ENCODE results near the gene CFAP46. TPM values are rescaled to one million over a fixed set of nuclear protein-coding genes. Genes with fewer than 3 reads are reported as not detected.

CFAP46 gene
- total RNA-seq, 2 experiments from 2014 or later: 1.1 to 1.5 TPM

- no peaks in the 10 kb centered on the region for H3K9me3 Mint-ChIP-seq
- H3K27me3 Mint-ChIP-seq: peaks cover 4% of the 10 kb centered on the region
- no peaks in the 10 kb centered on the region for H3K4me1 Mint-ChIP-seq
- no peak for DNase-seq
- H3K27ac Mint-ChIP-seq: no peak overlapping the region
- H3K4me3 Mint-ChIP-seq: no peak overlapping the region
- no peaks in the 10 kb centered on the region for H3K36me3 Mint-ChIP-seq
Measured at GRCh38 chr10:132983252-132984007, 41.1 kb upstream of the CFAP46 start.

- H3K9me3 Mint-ChIP-seq: no peaks in the 10 kb centered on the region
- H3K4me1 Mint-ChIP-seq: no peaks in the 10 kb centered on the region
- peaks cover 4% of the 10 kb centered on the region for H3K27me3 Mint-ChIP-seq
- H3K27ac Mint-ChIP-seq: no peak overlapping the region
- H3K4me3 Mint-ChIP-seq: no peak overlapping the region
- no peak for DNase-seq
- no peaks in the 10 kb centered on the region for H3K36me3 Mint-ChIP-seq
Measured at GRCh38 chr10:132982301-132982989, 40.1 kb upstream of the CFAP46 start.

GRCh38 chr10:132981746-132982145 lies 39.4 kb upstream of the CFAP46 start:
- Mint-ChIP-seq H3K36me3 (no peaks in the 10 kb centered on the region), H3K9me3 (no peaks in the 10 kb centered on the region), H3K4me3 (no peak overlapping the region), H3K27me3 (peaks cover 4% of the 10 kb centered on the region), H3K4me1 (no peaks in the 10 kb centered on the region), H3K27ac (no peak overlapping the region)
- no peak for DNase-seq

- H3K9me3 Mint-ChIP-seq: no peaks in the 10 kb centered on the region
- H3K4me3 Mint-ChIP-seq: no peak overlapping the region
Measured at GRCh38 chr10:132981173-132981555, 38.8 kb upstream of the CFAP46 start.

GRCh38 chr10:132980426-132981172 lies 38.2 kb upstream of the CFAP46 start:
- DNase-seq: no peak
- no peak overlapping the region for H3K27ac Mint-ChIP-seq
- H3K36me3 Mint-ChIP-seq: no peaks in the 10 kb centered on the region
- H3K9me3 Mint-ChIP-seq: no peaks in the 10 kb centered on the region
- H3K4me1 Mint-ChIP-seq: no peaks in the 10 kb centered on the region
- H3K4me3 Mint-ChIP-seq: no peak overlapping the region
- peaks cover 8% of the 10 kb centered on the region for H3K27me3 Mint-ChIP-seq

More at GRCh38 chr10:132981173-132981555, 38.8 kb upstream of the CFAP46 start:
- Mint-ChIP-seq H3K4me1 (no peaks in the 10 kb centered on the region), H3K27ac (no peak overlapping the region), H3K36me3 (no peaks in the 10 kb centered on the region), H3K27me3 (peaks cover 4% of the 10 kb centered on the region)
- DNase-seq: no peak

GRCh38 chr10:132979491-132980425 lies 37.4 kb upstream of the CFAP46 start:
- Mint-ChIP-seq H3K4me3 (no peak overlapping the region), H3K36me3 (no peaks in the 10 kb centered on the region), H3K27ac (no peak overlapping the region), H3K4me1 (no peaks in the 10 kb centered on the region), H3K9me3 (no peaks in the 10 kb centered on the region), H3K27me3 (peaks cover 12% of the 10 kb centered on the region)
- DNase-seq: no peak

- Mint-ChIP-seq H3K36me3 (no peaks in the 10 kb centered on the region), H3K4me3 (no peak overlapping the region), H3K27ac (no peak overlapping the region), H3K4me1 (no peaks in the 10 kb centered on the region), H3K9me3 (no peaks in the 10 kb centered on the region), H3K27me3 (peaks cover 9% of the 10 kb centered on the region)
- DNase-seq: no peak
Measured at GRCh38 chr10:132978542-132978941, 36.2 kb upstream of the CFAP46 start.

- no peak overlapping the region for H3K27ac Mint-ChIP-seq
- H3K36me3 Mint-ChIP-seq: no peaks in the 10 kb centered on the region
- no peak for DNase-seq
- no peaks in the 10 kb centered on the region for H3K4me1 Mint-ChIP-seq
- H3K4me3 Mint-ChIP-seq: no peak overlapping the region
- peaks cover 11% of the 10 kb centered on the region for H3K27me3 Mint-ChIP-seq
- H3K9me3 Mint-ChIP-seq: no peaks in the 10 kb centered on the region
Measured at GRCh38 chr10:132977807-132978206, 35.4 kb upstream of the CFAP46 start.

- H3K27ac Mint-ChIP-seq: no peak overlapping the region
- DNase-seq: no peak
- peaks cover 17% of the 10 kb centered on the region for H3K27me3 Mint-ChIP-seq
- H3K4me1 Mint-ChIP-seq: no peaks in the 10 kb centered on the region
- H3K36me3 Mint-ChIP-seq: no peaks in the 10 kb centered on the region
- no peak overlapping the region for H3K4me3 Mint-ChIP-seq
- H3K9me3 Mint-ChIP-seq: no peaks in the 10 kb centered on the region
Measured at GRCh38 chr10:132977076-132977475, 34.7 kb upstream of the CFAP46 start.

- Mint-ChIP-seq H3K9me3 (peaks cover 2% of the 10 kb centered on the region), H3K4me1 (no peaks in the 10 kb centered on the region), H3K27ac (no peak overlapping the region), H3K36me3 (no peaks in the 10 kb centered on the region), H3K4me3 (no peak overlapping the region), H3K27me3 (peaks cover 24% of the 10 kb centered on the region)
- no peak for DNase-seq
Measured at GRCh38 chr10:132975831-132976682, 33.7 kb upstream of the CFAP46 start.

GRCh38 chr10:132974886-132975830 lies 32.8 kb upstream of the CFAP46 start:
- no peak overlapping the region for H3K4me3 Mint-ChIP-seq
- peaks cover 2% of the 10 kb centered on the region for H3K9me3 Mint-ChIP-seq
- DNase-seq: no peak
- no peak overlapping the region for H3K27ac Mint-ChIP-seq
- H3K27me3 Mint-ChIP-seq: peaks cover 28% of the 10 kb centered on the region
- H3K4me1 Mint-ChIP-seq: no peaks in the 10 kb centered on the region
- H3K36me3 Mint-ChIP-seq: no peaks in the 10 kb centered on the region

- H3K4me3 Mint-ChIP-seq: no peak overlapping the region
- no peaks in the 10 kb centered on the region for H3K4me1 Mint-ChIP-seq
- no peak for DNase-seq
- no peak overlapping the region for H3K27ac Mint-ChIP-seq
- H3K27me3 Mint-ChIP-seq: peaks cover 28% of the 10 kb centered on the region
- H3K36me3 Mint-ChIP-seq: no peaks in the 10 kb centered on the region
- H3K9me3 Mint-ChIP-seq: peaks cover 2% of the 10 kb centered on the region
Measured at GRCh38 chr10:132974249-132974796, 32.0 kb upstream of the CFAP46 start.

GRCh38 chr10:132973903-132974241 lies 31.5 kb upstream of the CFAP46 start:
- Mint-ChIP-seq H3K27me3 (peaks cover 30% of the 10 kb centered on the region), H3K4me1 (no peaks in the 10 kb centered on the region), H3K27ac (no peak overlapping the region), H3K36me3 (no peaks in the 10 kb centered on the region), H3K9me3 (peaks cover 2% of the 10 kb centered on the region), H3K4me3 (no peak overlapping the region)
- no peak for DNase-seq

All from activated naive CD8-positive, alpha-beta T cell treated with anti-CD3 and anti-CD28 coated beads for 36 hours (primary cell).